Gastroesophageal sphincter (tissue), 3 donors: ENCODE measurements around the gene COL6A3.

Experiments
- EP300 ChIP-seq: sonication (generic); formaldehyde crosslinking; IDR thresholded peaks from one replicate; pipeline ENCODE4 v1.6.1; 2017; ENCODE audit warnings: antibody characterized with exemption, mild to moderate bottlenecking
- POLR2AphosphoS5 ChIP-seq: sonication (generic); formaldehyde crosslinking; IDR thresholded peaks from one replicate; pipeline ENCODE4 v1.6.1; 2017; ENCODE audit warnings: antibody characterized with exemption
- TF ChIP-seq, protein P1 (sequence below), 4 experiments: fragments of 200-600 bp in 2 of 4; fragments of 450-650 bp in 2 of 4; sonication (generic) in 1 of 4; IDR thresholded peaks; one replicate each; pipeline ENCODE4 v1.5.1; 2017 to 2019; ENCODE audit warnings: antibody characterized with exemption in 4 of 4, mild to moderate bottlenecking in 2 of 4, moderate library complexity in 2 of 4

DNA sequence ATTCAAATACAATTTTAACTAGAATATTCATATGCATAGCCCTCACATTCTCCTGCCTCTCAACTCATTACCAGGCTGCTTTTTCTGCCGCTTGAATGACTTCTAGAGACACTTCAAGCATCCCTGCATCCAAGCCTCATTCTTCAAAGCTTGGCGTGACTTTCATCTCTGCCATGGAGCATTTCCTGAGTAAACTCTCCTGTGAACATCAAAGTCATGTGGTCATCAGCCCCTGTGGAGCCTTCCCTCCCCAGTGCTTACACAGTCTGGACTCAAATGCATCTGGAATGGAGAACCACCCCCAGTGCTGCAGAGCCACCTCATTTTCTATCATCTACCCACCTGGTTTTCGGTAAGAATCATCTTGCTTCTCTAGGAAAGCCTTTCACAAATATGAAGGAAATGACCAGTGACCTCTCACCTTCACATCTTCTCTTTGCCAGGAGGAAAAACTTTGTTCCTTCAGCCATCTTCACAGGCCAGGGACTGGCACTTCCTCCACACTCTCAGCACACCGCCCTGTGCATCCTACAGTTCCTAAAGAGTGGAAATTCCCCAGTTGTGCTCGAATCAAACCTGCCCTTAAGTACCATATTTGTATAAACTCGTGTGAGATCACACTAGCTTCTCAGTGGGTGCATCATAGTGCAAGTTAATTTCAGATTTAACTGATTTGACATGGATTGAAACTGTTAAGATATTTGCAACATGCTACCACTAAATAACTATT is 116.4 kb downstream of the COL6A3 start:
- no peak for TF ChIP-seq POLR2AphosphoS5
- TF ChIP-seq, protein P1, sequence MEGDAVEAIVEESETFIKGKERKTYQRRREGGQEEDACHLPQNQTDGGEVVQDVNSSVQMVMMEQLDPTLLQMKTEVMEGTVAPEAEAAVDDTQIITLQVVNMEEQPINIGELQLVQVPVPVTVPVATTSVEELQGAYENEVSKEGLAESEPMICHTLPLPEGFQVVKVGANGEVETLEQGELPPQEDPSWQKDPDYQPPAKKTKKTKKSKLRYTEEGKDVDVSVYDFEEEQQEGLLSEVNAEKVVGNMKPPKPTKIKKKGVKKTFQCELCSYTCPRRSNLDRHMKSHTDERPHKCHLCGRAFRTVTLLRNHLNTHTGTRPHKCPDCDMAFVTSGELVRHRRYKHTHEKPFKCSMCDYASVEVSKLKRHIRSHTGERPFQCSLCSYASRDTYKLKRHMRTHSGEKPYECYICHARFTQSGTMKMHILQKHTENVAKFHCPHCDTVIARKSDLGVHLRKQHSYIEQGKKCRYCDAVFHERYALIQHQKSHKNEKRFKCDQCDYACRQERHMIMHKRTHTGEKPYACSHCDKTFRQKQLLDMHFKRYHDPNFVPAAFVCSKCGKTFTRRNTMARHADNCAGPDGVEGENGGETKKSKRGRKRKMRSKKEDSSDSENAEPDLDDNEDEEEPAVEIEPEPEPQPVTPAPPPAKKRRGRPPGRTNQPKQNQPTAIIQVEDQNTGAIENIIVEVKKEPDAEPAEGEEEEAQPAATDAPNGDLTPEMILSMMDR (IDR thresholded peaks at IDR 0.05): no peak
- no peak for TF ChIP-seq EP300
